CD4-positive, alpha-beta T cell treated with Interleukin-21 for 1 hour (primary cell): ENCODE measurements around the gene CTNNBL1.

Experiments
- DNase-seq: peaks from one replicate; pipeline ENCODE4 v3.0.0-alpha.2; 2020

Gene CTNNBL1

DNA sequence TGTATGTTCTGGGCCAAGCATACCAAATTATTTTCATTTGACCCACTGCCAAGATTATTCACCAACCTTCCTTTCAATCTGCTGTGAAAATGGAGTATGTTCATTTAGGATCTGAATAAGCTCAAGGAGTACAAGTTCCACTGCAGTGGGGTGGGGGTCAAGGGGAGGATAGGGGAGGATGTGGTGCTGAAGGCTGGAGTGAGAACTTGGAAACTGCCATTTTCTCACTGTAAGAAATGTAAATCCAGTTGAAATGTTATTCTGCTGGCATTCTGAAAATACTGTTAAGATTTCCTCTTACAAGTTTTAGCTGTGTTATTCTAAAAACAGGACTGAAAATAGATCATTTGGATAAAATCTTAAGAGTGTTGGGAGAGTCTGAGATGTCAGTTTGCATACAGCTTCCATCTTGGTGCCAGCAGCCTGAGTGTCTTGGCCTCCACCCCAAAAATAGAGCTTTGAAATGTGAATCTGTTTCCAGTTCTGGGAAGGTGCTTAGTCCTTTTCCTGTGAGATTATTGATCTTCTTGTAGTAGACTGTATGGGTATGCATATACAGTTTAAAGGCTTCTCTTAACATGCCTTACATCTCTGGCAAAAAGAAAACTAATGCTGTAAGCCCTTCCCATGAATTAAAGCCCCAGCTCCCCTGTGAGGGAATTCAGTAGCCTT is 84.3 kb downstream of the CTNNBL1 start:
- no peak for DNase-seq

DNA sequence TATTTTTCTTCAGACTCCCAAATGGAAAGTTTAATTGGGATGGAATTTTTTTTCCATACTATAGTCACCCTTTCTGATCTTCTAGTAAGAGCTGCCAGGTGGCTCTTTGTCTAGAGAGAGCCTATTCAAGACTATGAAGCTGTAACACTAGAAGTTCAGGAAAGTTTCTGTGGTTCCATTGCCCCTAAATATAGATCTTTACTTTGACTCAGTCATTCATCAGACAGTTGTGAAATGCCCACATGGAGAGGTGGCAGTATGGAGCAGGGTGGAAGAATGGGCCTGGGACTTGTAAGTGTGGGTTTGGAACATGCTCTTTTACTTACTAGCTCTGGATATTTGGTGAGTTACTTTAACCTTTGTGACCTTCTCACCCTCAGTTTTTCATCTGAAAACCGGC is 87.8 kb downstream of the CTNNBL1 start:
- no peak for DNase-seq

DNA sequence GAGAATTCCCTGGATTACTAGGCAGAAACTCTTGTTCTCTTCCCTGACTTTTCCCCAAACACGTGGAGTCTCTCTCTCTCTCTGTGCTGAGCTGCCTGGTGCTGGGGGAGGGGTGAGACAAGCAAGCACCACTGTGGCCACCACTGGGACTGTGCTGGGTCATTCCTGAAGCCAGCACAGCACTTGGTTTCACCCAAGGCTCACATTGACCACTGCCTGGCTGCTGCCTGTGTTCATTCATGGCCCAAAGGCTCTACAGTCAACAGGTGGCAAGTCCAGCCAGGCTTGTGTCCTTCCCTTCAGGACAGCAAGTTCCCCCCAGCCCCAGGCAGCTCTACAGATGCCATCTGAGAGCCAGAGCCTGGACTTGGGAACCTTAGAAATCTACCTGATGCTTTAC is 92.2 kb downstream of the CTNNBL1 start:
- no peak for DNase-seq

DNA sequence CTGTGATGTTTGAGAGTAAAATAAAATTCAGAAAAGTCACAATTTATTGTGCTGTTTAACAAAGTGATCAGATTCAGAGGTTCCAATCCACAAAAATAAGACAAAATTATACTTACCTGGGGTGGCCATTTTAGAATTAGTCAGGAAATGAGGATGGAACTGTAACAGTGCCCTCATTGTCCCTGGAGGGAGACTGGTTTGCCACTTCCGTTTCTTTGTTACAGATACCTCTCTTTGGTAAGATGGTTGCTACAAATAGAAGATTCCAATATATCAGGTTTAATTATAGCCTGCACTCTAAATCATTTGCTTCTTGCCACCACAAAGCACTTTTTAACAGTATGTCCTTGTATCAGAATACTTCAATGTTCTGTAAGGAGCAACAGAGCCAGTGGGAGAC is 95.6 kb downstream of the CTNNBL1 start:
- DNase-seq = no peak

DNA sequence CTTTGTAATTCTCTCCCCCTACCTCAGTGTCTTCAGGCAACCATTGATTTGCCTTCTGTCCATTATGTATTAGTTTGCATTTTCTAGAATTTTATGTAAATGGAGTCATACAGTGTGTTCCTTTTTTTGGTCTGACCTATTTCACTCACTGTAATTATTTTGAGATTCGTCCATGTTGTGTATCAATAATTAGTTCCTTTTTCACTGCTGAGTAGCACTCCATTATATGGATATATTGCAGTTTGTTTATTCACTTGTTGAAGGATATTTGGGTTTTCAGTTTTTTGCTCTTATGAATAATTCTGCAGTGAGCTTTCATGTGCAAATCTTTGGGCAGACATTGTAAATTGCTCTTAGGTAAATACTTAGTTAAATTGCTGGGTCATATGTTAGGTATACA is 97.1 kb downstream of the CTNNBL1 start:
- DNase-seq = no peak

DNA sequence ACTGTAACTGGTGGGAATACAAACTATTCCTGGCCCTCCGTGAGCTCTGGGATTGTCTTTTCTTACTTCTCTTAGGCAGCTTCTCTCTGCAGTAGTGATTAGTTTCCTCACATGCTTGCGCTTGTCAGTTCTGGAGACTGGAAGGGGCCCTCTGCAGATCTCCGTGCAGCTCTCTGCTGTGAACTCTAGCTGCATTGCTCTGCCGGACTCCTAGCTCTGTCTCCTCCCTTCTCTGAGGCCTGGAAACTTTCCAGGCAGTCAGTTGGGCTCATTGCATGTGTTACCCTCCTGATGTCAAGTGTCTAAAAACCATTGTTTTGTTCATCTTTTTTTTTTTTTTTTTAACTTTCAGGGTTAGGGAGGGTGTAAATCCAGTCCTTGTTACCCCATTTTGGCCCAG is 102.3 kb downstream of the CTNNBL1 start:
- no peak for DNase-seq

DNA sequence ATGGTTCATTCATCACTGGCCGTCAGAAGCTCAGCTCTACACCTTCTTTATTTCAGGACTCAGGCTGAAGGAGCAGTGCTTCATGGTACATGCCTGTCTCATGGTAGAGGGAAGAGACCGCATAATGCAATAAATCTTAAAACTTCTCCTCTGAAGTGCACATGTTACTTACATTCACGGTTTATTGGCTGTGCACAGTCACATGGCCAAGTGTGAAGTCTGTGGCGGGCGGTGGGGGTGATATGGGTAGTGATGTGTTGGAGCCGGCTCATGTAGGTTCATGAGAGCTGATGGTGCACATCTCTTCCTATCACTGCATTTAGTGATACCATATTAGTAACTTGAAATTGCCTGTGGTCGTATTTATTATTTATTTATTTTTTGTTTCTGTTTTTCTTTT is 102.9 kb downstream of the CTNNBL1 start:
- DNase-seq = no peak

DNA sequence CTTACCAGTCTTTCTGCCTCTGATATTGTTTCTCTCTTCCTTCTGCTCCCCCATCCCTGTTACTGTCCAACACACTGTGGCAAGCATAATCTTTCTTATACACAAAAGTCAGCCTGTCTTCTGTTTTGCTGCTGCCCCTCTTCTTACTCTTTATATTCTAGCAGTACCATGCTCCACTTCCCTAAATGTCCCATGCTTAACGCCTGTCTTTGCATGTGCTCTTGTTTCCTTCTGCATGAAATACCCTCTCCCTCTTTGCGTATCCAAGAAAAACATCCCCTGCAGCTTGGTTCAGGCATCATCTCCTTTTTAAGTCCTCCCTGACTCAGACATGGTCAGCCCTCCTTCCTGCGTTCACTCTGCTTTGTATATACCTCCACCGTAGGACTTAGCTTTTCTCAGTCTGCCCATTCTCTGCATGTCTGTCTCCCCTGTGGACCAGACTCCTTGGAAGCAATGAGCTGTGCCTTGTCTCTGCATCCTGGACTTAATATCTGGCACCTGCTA is 103.9 kb downstream of the CTNNBL1 start:
- DNase-seq = no peak

DNA sequence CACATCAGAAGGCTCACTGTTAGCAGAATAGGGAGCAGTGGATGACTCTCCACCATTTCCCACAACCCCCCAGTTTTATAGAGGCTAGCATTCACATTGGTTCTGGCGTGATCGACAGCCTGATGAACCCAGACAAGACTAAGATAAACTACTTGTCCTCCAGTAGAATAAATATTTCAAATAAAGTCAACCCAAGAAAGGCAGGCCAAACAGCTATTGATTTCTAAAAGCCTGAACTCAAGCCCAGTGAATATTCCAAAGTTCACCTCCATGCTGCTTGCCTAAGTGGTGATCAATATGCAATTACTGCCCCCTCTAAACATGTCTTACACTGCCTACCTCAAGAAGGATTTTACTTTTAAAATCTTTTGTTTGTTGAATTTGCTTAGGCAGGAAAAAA is 104.5 kb downstream of the CTNNBL1 start:
- DNase-seq = no peak

DNA sequence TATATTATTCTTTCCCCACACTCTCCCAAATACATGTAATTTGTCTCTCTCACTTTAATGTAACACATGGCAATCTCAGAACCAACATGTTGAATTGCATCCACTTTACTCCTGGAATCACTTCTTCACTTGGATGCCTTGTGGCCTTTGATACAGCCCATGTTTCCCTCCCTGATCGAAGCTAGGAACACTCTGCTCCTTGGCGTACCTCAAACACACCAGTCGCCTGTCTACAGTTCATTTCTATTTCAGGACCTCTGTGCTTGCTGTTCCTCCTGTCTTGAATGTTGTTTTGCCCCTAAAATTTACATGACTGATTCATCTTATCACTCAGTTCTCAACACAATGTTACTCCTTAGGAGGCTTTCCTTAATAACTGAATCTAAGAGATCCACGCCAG is 106.8 kb downstream of the CTNNBL1 start:
- no peak for DNase-seq

DNA sequence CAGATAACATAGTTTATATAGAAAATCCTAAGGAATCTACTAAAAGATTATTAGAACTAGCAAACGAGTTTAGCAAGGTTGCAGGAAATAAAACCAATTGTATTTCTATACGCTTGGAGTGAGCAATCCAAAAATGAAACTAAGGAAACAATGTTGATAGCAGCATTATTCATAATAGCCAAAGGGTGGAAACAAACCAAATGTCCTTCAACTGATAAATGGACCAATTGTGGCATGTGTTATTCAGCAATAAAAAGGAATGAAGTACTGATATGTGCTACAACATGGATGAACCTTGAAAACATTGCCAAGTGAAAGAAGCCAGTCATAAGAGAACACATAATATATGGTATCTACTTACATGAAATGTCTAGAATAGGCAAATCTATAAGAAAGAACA is 108.1 kb downstream of the CTNNBL1 start:
- no peak for DNase-seq

DNA sequence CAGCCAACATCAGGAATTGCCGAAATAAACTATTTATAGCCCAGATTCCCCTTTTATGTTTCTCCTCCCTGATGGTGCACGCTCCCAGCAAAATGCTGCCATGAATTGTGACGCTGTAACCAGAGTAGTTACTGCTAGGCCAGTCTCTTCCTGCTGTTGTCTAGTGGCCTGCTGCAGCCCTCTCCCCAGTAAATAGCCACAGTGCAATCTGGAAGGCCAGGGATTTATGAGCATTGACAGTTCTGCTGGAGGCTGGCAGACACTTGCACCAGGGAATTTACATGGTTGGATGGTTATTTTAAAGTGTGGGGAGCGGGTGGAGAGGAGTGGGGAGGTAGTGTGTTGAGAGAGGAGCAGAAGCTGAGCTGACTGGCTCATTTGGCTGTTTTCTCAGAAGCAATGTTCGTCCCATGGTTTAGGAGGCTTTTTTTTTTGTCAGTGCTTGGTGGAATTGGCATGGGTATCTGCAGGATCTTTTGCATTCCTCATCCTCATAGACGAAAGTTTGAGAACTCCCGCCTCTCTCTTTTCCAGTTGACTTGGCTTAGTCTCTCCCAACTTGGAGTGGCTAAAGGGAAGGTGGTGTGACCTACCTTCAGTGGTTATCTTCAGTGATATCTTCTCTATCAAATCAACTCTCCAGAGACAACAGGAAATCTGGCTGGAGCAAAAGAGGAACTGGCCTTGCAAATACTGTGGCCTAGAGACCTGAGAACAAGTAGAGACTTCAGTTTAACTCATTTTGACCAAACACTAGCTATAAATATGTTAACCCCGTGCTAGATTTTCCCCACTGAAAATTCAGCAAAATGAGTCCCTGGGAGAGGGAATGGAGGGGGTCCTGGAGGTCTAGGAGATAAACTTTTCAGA is 109.8 kb downstream of the CTNNBL1 start:
- no peak for DNase-seq

DNA sequence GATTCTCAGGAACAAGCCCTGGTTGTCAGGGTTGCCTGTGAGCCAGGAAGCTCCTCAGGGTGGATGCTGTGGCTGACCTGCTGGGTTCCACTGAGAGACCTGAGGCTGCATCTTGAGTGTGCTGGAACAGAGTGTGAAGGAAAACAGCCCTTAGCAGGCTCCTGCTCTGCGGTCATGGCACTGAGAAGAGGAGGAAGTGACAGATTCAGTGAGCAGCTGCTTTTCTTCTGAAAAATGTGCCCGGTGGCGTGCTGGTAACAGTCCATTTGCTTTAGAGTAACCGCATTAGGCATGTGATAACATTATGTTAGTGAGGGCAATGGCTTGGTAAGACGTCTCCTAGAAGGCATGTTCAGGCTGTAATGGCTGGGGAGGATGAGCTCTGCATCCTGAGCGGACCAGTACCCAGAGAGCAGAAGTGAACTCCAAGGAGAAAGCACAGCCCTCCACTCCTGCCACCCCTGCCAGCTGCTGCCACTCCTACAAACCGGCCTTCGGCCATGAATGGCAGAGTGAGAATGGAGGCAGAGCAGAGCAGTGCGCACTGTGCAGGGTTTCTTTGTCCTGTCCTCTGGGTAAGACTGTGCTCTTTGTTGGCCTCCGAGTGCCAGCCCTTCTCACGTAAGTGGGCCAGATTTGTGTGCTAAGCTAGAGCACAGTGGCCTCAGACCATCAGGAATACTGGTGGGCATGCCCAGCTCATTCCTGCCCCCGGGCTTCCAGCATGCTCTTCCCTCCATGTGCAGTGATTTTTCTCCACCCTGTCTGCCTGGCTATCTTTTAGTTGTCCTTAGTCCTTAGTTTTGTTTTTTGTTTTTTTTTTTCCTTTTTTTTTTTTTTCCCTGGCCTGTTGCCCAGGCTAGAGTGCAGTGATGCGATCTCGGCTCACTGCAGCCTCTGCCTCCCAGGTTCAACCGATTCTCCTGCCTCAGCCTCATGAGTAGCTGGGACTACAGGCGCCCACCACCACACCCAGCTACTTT is 111.0 kb downstream of the CTNNBL1 start:
- no peak for DNase-seq

DNA sequence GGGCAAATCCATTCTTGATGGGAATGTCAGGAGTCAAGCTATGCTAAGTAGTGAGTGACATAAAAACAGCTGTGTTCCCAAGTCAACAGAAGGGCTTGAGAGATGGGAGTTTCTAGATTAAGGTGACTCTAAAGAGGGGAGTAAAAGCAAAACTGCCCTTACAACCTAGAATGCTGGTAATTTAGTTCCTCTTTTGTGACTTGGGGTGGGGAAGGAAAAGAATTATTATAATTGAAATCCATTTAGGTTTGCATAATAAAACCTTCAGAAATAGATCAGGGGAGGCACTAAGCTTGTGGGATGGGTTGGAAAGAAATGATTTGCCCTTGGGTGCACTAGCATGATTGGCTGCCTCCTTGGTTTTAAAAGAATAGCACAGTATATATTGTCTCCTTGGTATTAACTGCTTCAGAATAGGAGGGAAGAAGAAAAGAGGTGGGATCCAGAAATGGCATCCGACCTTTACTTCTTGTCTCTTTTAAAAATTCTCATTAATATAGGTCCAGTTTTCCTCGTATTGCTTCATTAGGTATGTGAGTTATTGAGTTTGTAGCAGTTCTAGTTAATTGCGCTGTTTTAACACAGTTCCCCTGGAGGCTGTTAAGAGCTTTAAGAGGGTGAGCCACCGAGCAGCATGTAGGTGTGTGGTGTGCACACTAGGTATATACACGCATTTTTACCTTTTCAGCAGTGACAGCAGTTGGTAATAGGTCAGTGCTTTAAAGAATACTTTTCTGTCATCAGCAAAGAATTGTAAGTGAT is 113.8 kb downstream of the CTNNBL1 start:
- no peak for DNase-seq

DNA sequence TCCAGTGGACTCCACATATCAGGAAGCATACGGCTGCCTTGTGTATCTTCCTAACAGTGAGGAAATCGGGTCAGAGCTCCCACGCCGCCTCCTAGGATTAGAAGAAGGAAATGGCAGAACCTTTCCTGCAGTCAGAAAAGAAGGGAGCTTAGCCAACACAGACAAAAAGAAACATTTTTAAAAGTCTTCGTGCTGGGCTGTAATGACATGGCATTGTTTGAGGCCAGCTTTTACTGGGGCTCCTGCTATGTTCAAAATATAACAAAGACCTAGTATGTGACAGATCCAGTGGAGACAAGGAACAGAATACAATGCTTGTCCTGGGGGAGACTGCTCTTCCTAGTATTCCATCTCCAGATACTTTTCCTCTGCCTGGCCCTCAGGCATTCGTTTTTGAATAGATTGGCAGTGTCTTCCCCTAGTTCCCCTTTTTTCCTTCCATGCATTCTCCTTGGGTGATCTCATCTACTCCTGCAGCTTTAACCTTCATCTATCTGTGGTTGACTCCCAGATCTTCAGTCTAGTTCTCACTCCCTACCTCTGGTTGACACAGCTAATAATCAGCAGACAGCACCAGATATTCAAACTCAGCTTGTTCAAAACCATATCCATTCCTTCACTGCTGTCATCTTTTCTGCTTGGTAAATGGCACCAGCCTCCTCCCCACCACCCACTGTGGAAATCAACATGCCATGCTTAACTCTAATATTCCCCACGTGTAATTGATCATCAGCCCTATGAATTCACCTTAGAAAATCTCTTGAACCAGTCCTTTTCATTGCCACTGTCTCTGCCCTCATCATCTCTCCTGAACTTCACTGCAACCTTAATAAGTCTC is 114.6 kb downstream of the CTNNBL1 start:
- DNase-seq = no peak

DNA sequence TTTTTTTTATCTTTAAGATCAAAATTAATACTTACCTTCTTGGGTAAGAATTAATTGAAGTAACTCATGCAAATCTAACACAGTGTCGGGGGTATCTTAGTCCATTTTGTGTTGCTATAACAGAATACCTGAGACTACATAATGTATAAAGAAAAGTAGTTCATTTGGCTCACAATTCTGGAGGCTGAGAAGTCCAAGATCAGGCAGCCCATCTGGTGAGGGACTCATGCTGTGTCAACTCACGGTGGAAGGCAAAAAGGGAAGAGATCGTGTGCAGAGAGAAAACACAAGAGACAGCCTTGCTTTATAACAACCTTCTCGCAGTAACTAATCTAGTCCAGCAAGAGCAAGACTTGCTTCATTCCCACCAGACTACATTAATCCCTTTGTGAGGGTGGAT is 116.2 kb downstream of the CTNNBL1 start:
- DNase-seq = no peak

DNA sequence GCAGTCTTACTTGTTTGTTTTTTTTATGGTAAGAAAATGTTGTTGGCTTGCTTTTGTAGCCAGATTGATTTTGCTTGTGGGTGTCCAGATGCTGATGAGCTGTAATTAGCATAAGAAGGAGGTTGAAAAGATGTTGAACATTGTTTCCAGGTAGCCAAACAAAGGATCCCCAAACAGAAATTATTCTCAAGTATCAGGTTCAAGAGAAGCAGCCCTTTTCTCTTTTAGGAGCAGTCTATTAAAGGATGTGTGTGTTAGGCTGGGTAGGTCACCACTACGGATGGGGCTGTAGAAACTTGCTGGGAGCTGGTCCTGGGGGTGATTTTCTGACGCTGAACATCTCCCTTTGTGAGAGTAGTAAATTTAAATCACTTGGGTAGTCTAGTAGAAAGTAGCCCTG is 122.2 kb downstream of the CTNNBL1 start:
- DNase-seq = no peak

DNA sequence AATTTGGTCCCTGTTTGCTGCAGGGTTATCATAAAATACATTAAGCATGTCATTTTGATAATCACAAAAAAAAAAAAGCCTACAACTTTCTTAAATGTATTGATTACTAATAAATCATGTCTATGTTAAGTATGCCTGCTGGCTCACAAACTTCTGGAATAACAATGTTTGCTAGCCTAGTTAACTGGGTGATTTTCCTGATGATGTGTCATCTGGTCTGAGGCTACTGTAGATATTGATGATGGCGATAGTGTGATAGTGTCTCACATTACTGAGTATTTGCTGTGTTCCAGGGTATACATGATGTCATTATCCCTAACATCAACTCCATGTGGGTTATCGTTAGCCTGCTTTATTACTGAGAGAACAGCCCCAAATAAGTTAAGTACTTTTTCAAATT is 122.9 kb downstream of the CTNNBL1 start:
- no peak for DNase-seq

DNA sequence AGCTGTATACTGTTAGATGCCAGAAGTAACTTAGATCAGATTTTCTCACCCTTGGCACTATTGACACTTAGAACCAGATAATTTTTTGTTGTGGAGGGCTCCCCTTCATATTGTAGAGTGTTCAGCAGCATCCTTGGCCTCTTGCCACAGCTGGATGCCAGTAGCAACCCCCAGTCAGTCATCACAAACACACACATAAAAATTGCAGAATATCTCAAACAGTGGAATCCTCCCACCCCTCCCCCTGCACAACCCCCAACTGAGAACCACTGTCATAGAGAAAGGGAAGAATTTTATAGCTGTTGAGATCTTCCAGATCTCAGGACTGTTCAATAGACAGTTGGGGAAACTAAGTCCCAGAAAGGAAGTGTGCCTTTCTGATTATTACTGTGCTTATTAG is 127.9 kb downstream of the CTNNBL1 start:
- no peak for DNase-seq

DNA sequence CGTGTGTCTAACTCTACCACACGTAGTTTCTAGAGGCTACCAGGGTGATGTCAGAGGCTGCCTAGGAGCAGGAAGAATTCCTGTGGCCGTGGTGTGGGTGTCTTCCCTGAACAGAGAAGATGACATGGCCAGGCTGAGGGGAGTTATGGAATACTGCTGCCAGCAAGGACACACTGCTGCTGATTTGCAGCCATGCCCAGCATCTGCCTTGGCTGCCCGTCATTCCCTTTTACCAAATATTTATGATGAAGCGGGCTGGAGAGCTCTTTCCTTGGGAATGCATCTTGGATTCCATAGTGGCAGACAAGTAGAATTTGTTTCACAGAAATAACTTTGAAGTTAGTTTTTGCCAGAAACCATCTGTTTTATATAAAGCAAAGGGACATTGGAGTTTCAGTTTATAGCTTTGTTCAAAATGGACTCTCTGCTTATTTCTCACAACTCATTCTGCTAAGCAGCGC is 128.3 kb downstream of the CTNNBL1 start:
- no peak for DNase-seq

DNA sequence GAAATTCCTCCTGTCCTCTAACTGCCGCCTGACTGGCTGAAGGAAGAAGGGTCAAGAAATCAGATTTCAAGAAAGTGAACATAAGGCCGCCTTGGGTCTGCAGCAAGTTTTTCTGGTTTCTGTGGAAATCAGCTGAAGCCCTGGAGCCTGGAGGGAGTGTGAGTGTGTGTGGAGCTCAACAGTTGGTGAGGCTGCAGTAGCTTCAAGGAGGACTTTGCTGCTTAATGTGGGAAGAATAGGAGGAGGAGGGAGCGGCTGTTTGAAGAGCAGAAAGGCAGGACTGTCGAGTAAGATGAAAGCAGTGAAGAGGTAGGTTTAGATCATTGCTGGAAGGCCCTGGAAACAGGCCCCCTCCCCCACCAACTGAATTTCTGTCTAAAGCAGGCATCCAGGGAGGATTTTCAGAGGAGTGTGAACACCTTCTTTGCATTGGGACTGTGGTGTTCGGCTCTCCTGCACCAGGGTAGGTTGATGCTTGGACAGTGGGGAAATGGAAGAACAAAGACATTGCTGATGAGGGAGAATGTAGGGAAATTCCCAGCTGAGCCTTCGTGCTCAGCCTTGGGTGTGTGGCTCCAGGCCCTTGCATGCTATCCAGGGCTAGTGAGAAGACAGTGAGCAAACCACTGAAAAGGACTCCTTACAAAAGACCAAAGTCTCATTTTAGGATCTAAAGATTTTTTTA is 129.6 kb downstream of the CTNNBL1 start:
- no peak for DNase-seq
